Type B pancreatic cell (in vitro differentiated cells): ENCODE measurements around the gene RIMS1. TPM values are rescaled to one million over a fixed set of nuclear protein-coding genes. Genes with fewer than 3 reads are reported as not detected.

Experiments used
- DNase-seq: peaks from one replicate; pipeline ENCODE4 v3.0.0; 2021; ENCODE audit warnings: mixed read lengths; ENCODE audit not compliant: unreplicated experiment; ENCODE audit errors: extremely low spot score
- H3K27ac Mint-ChIP-seq: 2 replicates; pipeline ENCODE4 v1.8.0; 2021; ENCODE audit warnings: mild to moderate bottlenecking, mixed read lengths
- H3K27me3 Mint-ChIP-seq: 2 replicates; pipeline ENCODE4 v1.8.0; 2021; ENCODE audit warnings: mixed read lengths
- H3K36me3 Mint-ChIP-seq: 2 replicates; pipeline ENCODE4 v1.8.0; 2021; ENCODE audit warnings: mixed read lengths
- H3K4me1 Mint-ChIP-seq: one replicate; pipeline ENCODE4 v1.8.0; 2021; ENCODE audit warnings: mixed read lengths; ENCODE audit not compliant: unreplicated experiment
- H3K4me3 Mint-ChIP-seq: 2 replicates; pipeline ENCODE4 v1.8.0; 2021; ENCODE audit warnings: mild to moderate bottlenecking, mixed read lengths
- H3K9me3 Mint-ChIP-seq: 2 replicates; pipeline ENCODE4 v1.8.0; 2021; ENCODE audit warnings: mixed read lengths
- total RNA-seq: library from RNA; stranded (reverse); gene quantifications from 2 replicates; pipeline ENCODE4 v1.2.1, GENCODE V29; 2021; ENCODE audit warnings: low replicate concordance
- TF ChIP-seq, protein P1 (sequence below): fragments of 200-600 bp; sonication (generic); conservative IDR thresholded peaks from 2 replicates; pipeline ENCODE4 v1.5.0; 2021; ENCODE audit warnings: antibody characterized with exemption, mild to moderate bottlenecking

Gene RIMS1
- total RNA-seq, 1 donor from 2014 or later = 5.9 TPM

DNA sequence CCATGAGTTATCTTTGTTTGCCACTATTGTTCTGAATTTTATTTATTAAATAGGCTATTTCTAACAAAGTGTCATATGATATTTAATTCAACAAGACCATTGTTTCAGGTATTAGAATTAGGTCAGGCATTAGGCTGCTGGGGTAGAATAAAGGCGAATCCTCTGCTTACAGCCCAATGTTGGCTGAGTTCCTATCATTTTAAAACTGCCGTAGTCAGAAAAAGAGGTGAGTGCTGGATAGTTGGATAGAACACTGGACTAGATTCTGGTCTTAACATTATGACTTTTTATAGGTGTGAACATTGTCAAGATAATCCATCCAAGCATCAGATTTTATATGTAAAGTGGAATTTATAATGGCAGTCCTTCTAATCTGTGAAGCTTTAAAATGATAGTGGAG is 6.3 kb downstream of the RIMS1 start:
- TF ChIP-seq, protein P1, sequence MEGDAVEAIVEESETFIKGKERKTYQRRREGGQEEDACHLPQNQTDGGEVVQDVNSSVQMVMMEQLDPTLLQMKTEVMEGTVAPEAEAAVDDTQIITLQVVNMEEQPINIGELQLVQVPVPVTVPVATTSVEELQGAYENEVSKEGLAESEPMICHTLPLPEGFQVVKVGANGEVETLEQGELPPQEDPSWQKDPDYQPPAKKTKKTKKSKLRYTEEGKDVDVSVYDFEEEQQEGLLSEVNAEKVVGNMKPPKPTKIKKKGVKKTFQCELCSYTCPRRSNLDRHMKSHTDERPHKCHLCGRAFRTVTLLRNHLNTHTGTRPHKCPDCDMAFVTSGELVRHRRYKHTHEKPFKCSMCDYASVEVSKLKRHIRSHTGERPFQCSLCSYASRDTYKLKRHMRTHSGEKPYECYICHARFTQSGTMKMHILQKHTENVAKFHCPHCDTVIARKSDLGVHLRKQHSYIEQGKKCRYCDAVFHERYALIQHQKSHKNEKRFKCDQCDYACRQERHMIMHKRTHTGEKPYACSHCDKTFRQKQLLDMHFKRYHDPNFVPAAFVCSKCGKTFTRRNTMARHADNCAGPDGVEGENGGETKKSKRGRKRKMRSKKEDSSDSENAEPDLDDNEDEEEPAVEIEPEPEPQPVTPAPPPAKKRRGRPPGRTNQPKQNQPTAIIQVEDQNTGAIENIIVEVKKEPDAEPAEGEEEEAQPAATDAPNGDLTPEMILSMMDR = no peak
- H3K4me3 Mint-ChIP-seq = no peak overlapping the region
- H3K27me3 Mint-ChIP-seq = peaks cover 36% of the 10 kb centered on the region
- H3K36me3 Mint-ChIP-seq = no peaks in the 10 kb centered on the region
- DNase-seq = no peak
- no peaks in the 10 kb centered on the region for H3K9me3 Mint-ChIP-seq
- H3K27ac Mint-ChIP-seq = no peak overlapping the region
- H3K4me1 Mint-ChIP-seq = no peaks in the 10 kb centered on the region

DNA sequence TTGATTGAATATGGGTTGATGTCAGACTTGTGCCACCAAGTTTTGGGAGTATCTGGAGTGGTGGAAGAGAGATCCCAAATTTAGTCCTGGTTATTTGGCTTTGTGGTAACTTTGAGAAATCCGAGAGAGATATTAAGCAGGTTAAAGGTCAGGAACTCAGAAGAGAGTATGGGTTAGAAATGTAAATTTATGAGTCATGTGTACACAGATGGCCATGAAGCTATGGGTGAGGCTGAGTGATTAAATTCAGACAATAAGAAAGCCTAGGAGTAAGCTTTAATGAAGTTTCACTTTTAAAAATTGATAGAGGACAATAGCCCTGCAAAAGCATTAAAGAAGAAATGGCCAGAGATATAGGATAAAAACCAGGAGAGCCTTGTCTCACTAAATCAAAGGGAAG is 14.3 kb downstream of the RIMS1 start:
- DNase-seq = no peak
- TF ChIP-seq, protein P1 = no peak
- Mint-ChIP-seq H3K36me3 (no peaks in the 10 kb centered on the region), H3K4me3 (no peak overlapping the region), H3K27ac (no peak overlapping the region), H3K4me1 (no peaks in the 10 kb centered on the region), H3K27me3 (no peaks in the 10 kb centered on the region), H3K9me3 (no peaks in the 10 kb centered on the region)

DNA sequence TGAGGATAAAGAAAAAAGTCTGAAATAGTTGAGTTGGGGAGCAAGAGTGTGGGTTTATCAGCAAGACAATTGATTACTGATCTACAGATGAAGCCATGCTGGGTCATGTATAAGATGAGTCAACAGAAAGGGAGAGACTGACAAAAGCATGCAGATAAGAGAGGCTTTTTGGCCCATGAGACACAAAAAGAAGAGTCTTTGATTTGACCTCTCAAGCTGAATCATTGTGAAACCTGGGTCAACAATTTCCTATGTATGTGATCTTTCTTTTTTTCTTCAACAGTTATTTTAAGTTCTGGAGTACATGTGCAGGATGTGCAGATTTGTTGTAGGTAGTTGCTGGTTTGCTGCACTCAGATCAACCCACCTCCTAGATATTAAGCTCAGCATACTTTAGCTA is 15.9 kb downstream of the RIMS1 start:
- H3K27me3 Mint-ChIP-seq = no peaks in the 10 kb centered on the region
- TF ChIP-seq, protein P1 = no peak
- no peak overlapping the region for H3K27ac Mint-ChIP-seq
- H3K36me3 Mint-ChIP-seq = no peaks in the 10 kb centered on the region
- DNase-seq = no peak
- H3K9me3 Mint-ChIP-seq = no peaks in the 10 kb centered on the region
- no peaks in the 10 kb centered on the region for H3K4me1 Mint-ChIP-seq
- H3K4me3 Mint-ChIP-seq = no peak overlapping the region

DNA sequence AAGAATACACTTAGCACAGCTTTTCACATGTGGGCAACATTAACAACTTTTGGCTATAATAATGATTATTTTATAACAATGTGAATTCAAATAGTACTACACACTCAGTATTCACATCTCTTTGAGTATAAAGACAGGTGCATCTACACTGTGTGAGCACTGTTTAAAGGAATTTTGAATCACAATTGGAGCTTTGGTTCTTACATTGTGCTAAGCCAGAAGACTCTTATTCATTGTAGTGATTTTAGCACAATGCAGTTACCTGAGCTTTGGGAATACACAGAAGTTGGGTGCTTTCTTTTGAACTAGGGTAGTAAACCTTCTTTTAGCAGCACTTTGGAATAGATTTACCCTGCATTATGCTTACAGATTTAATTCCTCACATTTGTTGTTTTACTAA is 20.5 kb downstream of the RIMS1 start:
- DNase-seq = no peak
- Mint-ChIP-seq H3K9me3 (no peaks in the 10 kb centered on the region), H3K4me1 (no peaks in the 10 kb centered on the region), H3K36me3 (no peaks in the 10 kb centered on the region), H3K27me3 (no peaks in the 10 kb centered on the region), H3K27ac (no peak overlapping the region), H3K4me3 (no peak overlapping the region)
- TF ChIP-seq, protein P1 = no peak

DNA sequence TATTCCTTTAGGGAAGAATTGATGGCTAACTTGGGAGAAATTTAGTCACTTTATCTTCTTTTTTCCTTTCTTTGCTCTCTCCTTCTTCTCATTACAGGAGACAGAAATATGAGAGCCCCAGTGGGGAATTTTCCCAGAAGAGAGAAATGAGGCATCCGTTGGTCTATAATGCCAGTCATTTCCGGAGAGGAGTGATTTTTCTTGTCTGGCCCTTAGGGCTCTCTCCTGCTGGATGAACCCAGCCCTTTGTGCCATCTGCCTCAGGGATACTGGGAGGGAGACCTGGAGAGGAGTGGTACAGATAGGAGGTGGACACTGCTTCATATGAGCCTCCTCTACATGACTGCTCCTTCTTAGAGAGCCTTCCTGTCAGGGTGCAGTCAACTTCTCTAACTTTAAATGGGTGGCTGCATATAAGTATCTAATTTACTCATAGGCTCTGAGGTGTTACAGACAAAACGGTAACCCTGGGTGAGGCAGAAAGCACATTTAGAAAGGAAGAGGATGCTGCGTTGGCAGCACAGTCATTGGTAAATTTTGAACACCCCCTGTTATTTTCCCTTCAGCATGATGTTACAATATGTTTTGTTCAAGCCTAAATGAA is 21.9 kb downstream of the RIMS1 start:
- Mint-ChIP-seq H3K36me3 (no peaks in the 10 kb centered on the region), H3K27me3 (no peaks in the 10 kb centered on the region), H3K27ac (no peak overlapping the region), H3K9me3 (no peaks in the 10 kb centered on the region), H3K4me3 (no peak overlapping the region), H3K4me1 (no peaks in the 10 kb centered on the region)
- no peak for DNase-seq
- TF ChIP-seq, protein P1 = no peak
